Effector CD8-positive, alpha-beta T cell (primary cell): Measurements from ENCODE around the gene ATP8B3.

Experiments used
- DNase-seq: peaks from one replicate; lab custom pipeline; 2025; lab: John Stamatoyannopoulos, UW

Gene ATP8B3

DNA sequence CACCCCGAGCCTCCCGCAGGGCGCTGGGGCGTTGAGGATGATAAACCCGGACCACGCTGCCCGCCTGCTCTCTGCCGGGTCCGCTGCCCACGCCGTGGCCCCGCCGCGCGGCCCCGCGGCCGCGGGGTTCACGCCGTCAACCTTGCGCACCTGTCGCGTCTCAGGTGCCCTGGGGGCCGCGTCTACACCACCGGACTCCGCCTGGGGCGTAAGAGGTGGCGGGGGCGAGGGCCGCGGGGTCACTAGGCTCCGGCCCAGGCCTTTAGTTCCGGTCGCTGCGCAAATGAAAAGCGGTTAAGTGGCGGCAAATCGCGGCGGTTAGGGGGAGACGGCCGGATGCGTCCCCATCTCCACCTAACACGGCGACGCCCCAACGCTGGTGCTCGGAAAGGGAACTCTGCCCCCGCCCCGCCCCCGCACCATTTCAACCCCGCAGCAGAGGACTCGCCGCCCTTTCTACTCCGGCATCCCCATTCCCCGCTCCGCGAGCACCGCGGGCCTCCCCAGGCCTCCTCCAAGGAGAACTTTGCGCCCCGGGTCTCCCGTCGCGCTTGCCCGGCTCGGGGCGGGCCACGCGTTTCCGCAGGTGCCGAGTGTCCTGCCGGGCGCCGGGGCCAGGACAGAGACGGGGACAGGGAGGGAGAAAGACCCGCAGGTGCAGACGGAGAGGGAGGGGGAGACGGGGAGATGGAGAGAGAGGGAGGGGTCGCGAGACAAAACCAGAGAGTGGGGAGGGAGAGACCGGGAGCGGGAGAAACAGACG lies 54.4 kb downstream of the ATP8B3 start:
- DNase-seq = no peak

DNA sequence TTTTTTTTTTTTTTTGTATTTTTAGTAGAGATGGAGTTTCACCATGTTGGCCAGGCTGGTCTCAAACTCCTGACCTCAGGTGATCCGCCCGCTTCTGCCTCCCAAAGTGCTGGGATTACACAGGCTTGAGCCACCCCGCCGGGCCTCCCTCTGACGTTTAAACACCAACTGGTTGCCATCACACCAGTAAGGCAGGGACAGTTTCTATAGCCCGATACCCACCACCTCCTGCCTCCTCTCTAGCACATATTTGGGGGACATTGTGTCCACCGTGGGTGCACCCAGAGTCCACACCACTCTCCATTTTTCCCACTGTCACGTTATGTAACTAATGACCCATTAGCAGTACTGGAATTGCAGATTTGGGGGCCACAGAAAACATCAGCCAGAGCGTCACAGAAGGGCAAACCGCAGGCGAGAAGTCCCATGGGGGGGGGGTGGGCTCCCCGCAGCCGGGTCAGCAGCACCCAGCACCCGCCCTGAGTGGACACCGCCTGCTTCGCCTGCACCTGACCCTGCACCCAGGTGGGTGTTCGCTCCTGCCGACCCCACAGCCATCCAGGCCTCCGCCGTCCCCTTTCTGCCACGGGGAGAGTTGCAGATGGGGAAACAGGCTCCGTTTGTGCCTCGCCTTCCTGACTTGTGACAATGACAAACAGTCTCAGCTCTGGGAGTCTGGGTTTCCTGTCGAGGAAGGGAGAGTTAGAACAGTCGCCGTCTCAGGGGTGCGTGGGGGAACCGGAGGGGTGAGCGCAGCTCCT lies 55.2 kb downstream of the ATP8B3 start:
- no peak for DNase-seq

DNA sequence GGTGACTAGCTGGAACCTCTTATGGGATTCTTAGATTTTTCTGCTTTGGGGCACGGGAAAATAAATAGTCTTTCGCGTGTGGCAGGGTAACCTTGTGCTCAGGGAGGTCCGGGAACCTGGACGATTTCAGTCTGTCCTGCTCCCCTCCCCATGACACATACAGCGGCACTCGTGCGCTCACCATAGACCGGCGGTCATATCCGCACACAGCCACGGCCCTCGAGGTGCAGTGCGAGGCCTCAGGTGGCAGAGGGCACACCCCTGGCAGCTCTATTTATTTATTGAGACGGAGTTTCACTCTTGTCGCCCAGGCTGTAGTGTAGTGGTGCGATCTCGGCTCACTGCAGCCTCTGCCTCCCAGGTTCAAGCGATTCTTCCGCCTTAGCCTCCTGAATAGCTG lies 55.8 kb downstream of the ATP8B3 start:
- DNase-seq = no peak

DNA sequence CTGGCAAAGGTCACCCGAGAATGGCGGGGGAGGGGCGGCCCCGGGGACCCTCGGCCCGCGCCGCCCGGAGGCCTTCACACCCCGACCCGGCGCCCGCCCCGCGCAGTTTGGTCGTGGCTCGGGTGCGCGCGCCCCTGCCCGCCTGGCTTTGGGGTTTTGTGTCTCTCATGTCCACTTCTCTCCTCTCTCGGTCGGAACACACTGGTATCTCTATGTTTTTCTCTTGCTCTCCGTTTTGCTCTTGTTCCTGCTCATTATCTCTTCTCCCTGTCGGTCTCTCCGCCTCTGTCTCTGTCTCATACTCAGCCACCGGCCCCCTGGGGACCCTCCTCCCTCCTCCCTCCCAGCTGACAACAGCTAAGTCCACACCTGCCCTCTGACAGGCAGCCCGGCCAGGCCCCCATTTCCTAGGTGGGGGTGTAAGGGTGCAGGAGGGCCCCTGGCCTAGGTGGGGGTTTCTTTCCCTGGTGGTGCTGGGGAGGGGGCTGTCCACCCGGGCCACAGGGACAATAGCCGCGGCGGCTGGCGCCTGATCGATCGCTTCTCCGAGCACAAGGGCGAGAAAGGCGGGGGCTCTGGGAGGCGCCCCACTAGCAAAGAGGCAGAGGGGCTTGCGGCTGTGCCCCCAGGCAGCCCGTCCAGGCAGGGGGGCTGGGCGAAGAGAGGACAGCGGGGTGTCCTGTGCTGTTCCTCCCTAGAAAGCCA lies 56.5 kb downstream of the ATP8B3 start:
- no peak for DNase-seq

DNA sequence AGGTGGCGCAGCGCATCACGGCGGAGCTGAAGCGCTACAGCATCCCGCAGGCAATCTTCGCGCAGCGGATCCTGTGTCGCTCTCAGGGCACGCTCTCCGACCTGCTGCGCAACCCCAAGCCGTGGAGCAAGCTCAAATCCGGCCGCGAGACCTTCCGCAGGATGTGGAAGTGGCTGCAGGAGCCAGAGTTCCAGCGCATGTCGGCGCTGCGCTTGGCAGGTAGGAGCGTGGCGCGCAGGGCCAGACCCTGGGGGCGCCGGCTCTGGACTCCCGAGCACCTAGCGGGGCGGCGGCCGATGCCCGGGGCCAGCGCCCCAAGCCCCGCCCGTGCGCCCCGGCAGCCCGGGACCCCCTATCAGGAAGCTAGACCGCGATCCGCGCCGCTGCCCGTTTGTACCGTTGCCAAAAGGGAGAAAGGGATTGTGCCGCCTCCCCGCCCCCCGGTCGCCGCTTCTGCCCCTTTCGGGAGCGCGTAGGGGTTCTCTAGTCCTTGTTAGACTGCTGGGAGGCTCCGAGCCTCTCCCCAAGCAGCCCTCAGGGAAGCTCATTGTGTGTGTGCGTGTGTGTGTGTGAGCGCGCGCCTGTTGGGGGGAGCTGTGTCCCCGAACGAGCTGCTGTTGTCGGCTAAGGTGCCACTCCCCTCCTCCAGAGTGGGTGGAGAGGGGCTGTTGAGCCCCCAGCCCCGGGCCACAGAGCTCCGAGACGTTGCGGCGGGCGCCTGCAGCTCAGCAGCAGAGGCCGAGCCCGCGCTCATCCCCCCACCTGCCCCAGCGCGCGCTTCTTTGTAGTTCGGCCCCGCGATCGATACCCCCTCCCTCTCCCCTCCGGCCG lies 57.2 kb downstream of the ATP8B3 start:
- DNase-seq = no peak

DNA sequence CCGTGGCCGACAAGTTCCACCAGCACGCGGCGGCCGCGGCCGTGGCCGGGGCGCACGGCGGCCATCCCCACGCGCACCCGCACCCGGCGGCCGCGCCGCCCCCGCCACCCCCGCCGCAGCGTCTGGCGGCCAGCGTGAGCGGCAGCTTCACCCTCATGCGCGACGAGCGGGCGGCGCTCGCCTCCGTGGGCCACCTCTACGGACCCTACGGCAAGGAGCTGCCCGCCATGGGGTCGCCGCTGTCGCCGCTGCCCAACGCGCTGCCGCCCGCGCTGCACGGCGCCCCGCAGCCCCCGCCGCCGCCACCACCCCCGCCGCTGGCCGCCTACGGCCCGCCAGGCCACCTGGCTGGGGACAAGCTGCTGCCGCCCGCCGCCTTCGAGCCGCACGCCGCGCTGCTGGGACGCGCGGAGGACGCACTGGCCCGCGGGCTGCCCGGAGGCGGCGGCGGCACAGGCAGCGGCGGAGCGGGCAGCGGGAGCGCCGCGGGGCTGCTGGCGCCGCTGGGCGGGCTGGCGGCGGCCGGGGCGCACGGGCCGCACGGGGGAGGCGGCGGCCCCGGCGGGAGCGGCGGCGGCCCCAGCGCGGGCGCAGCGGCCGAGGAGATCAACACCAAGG lies 57.9 kb downstream of the ATP8B3 start:
- DNase-seq = no peak

DNA sequence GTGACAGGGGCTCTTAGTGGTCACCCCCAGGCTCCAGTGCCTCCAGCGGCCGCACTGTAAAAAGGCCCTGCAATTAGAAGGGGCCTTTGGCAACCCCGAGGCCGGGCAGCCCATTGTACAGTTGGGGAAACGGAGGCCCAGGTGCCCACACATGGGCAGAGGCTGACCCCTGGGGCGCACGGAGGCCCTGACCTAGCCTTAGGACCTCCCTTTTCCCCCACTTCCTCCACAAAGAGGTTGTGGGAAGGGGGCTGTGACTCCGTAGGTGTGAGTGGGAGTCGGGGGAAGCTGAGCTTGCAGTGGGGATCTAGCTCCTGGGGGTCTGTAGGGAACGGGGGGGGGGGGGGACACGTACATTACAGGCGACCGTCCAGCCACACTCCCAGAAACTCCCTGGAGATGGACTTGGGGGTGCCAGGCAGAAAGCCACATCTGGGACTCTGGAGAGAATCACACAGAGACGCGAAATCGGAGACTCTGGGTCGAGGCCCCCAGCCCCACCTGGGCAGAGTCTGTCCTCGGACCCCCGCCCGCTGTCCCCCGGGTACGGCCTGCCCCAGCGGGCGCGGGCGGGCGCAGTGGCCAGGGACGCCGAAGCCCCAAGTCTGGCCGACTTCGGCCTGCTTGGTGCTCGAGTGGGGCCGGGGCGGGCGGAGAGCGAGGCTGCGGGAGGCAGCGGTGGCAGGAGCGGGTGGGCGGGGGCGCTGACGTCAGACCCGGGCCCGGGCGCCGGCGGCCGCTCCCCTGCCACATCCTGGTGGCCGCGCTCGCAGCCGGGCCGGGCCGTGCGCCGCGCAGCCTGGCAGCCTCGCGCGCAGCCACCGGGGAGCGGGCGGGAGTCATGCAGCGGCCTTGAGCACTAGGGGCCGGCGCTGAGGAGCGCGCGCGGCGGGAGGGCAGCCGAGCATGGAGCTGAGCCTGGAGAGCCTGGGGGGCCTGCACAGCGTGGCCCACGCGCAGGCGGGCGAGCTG lies 59.0 kb downstream of the ATP8B3 start, which contains the start of gene ONECUT3:
Gene ONECUT3, plus strand, starts transcription at position 750 of the 972 bp plus-strand sequence. Its CDS starts 157 bp downstream, at position 907.
- no peak for DNase-seq

DNA sequence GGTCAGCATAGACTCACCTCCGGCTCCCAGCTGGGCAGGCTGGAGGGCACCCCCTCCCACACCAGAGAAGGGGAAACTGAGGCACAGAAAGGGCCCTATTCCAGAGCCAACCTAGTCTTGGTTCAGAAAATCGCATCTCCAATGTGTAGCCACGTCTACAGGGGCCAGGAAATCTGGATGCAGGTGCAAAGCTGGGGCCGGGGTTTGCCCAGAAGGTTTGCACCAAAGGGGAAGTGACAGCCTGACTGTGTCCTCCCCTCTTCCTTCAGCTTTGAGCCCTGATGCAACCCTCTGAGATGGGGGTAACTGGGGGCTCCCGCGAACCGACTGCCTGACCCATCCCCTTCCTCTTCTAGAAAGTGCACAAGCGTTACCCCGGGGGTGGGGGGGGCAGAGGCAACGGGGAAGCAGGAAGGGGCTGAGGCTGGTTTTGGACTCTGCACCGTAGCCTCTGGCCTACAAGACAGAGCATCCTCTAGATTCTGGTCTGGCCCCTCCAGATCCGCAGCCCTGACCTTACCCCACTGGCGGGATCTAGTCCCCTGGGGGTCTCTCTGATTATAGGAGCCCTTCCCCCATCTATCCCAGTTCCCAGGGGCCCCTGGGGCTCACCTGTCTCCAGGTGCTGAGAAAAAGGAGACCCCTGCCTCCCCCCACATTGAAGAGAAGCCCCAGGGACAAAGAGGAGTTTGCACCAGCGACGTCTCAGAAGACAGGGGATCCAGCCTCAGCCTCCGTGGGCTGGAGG lies 59.9 kb downstream of the ATP8B3 start:
- no peak for DNase-seq

DNA sequence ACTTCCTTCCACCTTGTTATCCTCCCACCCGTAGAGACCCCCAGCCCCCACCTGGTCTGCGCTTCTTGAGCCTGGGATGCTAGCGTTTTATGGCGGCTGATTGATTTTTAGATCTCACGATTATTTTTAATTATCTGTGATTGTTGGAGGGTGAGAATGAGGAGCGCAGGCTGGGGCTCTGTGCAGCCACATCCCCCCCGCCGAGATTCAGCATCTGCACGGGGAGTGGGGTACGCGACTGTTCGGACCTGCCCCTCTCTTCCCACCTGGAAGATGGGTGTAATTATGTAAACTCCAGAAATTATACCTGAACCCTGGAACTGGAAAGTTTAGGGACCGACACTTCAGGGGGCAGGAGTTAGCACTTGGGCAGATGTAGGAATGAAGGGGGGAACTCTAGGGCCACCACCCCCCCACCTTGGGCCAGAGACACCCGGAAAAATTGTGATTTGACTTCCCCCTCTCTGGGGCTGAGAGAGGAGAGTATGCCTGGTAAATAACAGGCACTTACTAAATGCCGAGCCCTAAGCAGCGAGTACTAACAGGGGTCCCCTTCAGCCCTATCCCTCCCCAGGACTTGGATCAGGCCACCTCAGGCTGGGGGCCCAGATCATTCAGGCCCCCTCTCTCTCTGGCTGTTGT lies 60.6 kb downstream of the ATP8B3 start:
- DNase-seq = no peak

DNA sequence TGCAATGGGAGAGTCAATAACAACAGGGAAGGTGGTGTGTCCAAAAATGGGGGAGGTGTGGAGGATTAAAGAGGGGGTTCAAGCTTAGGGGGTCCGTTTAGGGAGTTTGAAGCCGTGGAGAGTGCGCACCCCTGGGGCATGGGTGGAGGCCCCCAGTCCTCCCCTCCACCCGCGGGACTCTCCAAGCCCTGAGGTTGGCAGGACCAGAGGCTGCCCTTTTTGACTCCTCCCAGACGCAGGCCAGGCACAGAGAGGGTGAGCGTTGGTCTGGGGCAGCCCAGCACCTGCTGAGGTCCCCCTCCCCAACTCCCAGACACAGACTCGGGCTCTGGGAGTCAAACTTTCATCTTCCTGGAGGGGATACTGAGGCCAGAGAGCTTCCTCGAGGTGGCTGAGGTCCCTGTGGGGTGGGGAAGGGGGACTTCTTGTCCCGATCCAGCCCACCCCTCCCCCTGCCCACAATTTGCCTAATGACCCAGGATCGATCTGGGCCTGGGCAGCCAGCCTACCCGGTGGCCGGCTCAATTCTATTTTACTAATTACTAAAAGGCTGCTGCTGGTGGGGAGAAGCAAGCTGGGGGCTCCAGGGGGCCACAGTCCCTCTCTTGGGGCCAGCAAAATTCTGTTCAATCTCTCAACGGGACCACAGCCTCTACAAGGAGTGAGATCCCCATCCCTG lies 61.6 kb downstream of the ATP8B3 start:
- DNase-seq = no peak

DNA sequence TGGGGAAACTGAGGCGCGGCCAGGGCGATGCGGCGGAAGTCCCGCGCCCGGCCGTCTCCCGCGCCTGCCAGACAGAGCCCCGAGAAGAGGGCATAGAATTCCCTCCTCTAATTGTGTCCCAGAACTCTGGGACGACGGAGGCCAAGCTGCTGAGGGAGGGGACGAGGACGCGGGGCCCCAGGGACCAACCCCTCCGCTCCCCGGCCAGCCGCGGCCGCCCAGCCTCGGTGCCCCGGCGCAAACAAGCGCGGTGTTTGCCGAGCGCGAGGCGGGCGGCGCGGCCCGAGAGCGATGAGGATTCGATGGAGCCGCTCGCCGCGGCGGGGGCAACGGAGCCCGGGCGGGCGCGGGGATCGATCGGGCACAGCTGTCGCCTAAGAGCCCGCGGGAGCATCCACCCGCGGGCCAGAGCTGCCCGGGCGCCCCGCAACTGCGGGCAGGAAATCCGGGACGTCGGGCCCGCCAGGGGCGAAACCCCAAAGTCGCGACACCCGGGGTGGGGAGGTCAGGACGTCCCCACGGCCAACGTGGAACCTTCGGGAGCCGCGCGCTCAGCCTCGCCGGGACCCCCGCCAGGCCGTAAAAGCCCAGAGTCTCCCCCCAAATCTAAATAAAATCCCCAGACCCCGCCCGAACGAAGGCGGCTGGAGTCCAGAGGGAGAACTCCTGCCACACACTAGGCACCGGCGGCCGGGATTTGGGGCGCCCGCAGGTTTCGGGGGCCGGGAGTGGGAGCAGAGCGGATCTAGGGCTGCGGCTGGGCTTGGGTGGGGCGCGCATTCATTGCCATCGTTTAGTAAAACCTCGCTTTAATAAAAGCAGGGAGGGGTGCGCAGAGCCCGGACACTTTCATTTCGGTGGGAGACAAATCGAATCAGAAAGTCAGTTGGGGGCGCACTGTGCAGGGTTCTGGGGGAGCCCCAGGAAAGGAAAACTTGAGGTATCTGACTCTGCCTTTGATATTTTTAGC lies 62.4 kb downstream of the ATP8B3 start:
- no peak for DNase-seq

DNA sequence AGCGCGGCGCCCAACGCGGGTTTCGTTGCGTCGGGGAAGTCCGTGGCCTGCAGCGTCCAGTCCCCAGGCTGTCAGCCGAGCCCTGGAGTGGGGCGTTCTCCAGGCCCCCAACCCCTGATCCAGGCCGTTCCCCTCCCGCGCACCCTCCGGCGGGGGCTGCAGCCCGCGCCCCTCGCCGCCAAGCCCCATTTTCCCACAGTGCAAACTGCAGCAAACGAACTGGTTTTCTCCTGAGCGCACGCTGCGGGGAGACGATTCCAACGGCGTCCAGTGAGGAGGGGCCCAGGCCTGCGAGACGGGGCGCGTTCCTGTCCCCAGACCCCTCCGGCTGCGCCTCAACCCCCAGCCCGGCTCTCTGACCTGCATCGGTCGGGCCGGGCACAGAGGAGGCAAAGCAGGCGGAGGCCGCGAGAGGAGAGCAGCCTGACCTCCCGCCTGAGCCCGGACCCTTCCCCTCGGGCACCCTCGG lies 63.2 kb downstream of the ATP8B3 start:
- DNase-seq = no peak

DNA sequence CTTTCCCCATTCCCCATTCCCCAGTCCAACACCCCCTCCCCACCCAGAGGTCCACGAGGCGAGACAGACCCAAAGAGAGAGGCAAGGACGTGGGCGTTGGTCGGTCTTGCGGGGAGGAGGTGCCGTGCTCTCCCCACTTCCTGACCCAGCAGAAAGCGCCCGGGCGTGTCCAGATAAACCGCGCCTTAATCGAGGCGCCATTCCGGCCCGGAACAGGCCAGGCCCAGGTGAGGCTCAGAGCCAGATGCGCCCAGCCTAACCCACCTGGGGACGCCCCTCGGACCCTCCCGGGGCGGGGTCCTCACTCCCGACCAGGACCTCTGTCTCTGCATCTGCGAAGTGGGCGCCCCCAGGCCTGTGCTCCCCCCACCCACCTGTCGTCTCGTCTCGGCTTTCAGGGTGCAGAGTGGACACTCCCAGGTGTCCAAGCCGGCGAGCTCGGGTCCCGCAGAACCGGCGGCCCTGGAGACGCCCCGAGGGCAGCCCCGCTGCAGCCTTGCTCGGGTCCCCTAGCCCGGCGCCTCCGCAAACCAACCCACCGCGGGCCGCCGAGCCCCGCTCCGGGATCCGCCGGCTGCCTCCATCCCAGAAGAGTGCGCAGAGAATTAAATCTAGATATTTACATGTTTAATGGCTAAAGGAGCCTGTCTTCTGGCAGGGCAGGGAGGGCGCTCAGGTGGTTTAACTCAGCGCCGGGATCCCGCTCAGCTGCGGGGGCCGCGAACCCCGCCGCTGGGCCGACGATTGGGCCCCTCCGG lies 63.8 kb downstream of the ATP8B3 start:
- DNase-seq = no peak

DNA sequence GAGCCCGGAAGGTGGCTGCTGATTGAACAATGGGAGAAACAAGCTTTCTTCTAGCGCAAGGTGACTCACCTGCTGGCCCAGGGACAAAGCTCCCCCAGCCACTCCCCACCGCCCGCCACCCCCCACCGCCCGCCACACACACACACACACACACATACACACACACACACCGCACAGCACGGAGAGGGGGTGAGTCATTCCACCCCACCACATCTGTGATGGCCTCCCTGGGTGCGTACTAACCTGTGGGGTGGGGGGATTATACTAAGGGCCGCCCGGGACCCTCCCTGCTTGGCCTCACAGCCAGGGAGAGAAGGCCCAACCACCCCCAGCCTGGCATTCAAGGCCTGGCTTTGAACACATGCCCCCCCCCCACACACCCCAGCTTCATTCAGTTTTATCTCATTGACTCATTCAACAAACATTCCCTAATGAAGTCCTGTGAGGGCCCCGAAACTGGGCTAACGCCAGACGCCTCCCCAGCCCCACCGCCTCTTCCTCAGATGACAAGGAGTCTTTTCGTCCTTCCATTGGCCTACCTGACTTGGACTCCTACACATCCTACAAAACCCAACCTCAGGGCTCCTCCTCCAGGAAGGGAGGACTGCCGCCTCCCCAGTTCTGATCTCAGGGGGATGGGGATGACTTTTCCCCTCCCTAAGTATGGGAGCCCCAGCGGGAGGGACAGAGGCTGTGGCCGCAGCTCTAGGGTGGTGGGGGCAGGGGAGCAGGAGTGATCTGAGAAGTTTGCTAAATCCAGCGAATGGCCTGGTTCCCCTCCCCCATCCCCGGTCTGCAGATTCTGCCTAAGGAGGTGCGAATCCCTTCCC lies 64.6 kb downstream of the ATP8B3 start:
- no peak for DNase-seq
